Bronchial epithelial cell (primary cell): ENCODE data around the gene ERO1A. TPM values are rescaled to one million over a fixed set of nuclear protein-coding genes. Genes with fewer than 3 reads are reported as not detected.

Source experiments
- DNase-seq: peaks from one replicate; pipeline ENCODE4 v3.0.0-alpha.2; 2010; ENCODE audit warnings: low read depth
- FAIRE-seq: peaks from 2 replicates; lab custom pipeline; 2011; peaks lifted over from hg19 to GRCh38; lab: Jason Lieb, UNC
- H3K27me3 ChIP-seq: 2 replicates; pipeline ENCODE4 v1.5.1; 2011; ENCODE audit warnings: low read length; ENCODE audit not compliant: control insufficient read depth, insufficient read depth
- H3K36me3 ChIP-seq: 2 replicates; pipeline ENCODE4 v1.5.1; 2011; ENCODE audit warnings: low read length; ENCODE audit not compliant: control insufficient read depth, insufficient read depth
- H3K4me3 ChIP-seq: 2 replicates; pipeline ENCODE4 v1.5.1; 2011; ENCODE audit warnings: mild to moderate bottlenecking, low read depth, low read length, control low read depth
- CTCF ChIP-seq: IDR thresholded peaks from 2 replicates; pipeline ENCODE4 v1.5.1; 2011; ENCODE audit warnings: mild to moderate bottlenecking, moderate library complexity, low read length, control low read depth, inconsistent platforms; ENCODE audit not compliant: insufficient read depth, severe bottlenecking
- total RNA-seq: library from RNA; depleted of rRNA; stranded (reverse); fragments of >200 nt; gene quantifications from 2 replicates; pipeline ENCODE4 v1.2.1, GENCODE V29; 2014

ERO1A gene
- total RNA-seq, 1 donor from 2014 or later, result 486 TPM

- DNase-seq (no peak), FAIRE-seq (no peak)
- H3K4me3 ChIP-seq, result no peak overlapping the region
- no peak for TF ChIP-seq CTCF
- peaks cover 12% of the 10 kb centered on the region for H3K36me3 ChIP-seq
- H3K27me3 ChIP-seq, result no peaks in the 10 kb centered on the region
Measured at GRCh38 chr14:52723514-52724359, 28.4 kb upstream of the ERO1A start.

GRCh38 chr14:52716155-52716554, 20.8 kb upstream of the ERO1A start:
- no peak for TF ChIP-seq CTCF
- H3K4me3 ChIP-seq, result no peak overlapping the region
- FAIRE-seq (no peak), DNase-seq (no peak)
- peaks cover 12% of the 10 kb centered on the region for H3K36me3 ChIP-seq
- no peaks in the 10 kb centered on the region for H3K27me3 ChIP-seq

GRCh38 chr14:52711666-52712065, 16.3 kb upstream of the ERO1A start:
- no peak for TF ChIP-seq CTCF
- peaks cover 12% of the 10 kb centered on the region for H3K36me3 ChIP-seq
- DNase-seq (no peak), FAIRE-seq (no peak)
- H3K4me3 ChIP-seq, result no peak overlapping the region
- no peaks in the 10 kb centered on the region for H3K27me3 ChIP-seq

GRCh38 chr14:52706724-52707706, 11.7 kb upstream of the ERO1A start, which contains the start of gene PSMC6:
Gene PSMC6 (plus strand): TSS chr14:52707200. CDS start chr14:52707220, 20 bp downstream.
- FAIRE-seq (no peak), DNase-seq (peak; percentile 80)
- Histone ChIP-seq H3K36me3 (peaks cover 1% of the 10 kb centered on the region), H3K4me3 (peak within 1 kb of the TSS; percentile 58), H3K27me3 (no peaks in the 10 kb centered on the region)
- TF ChIP-seq CTCF, result no peak

GRCh38 chr14:52706286-52706685, 10.9 kb upstream of the ERO1A start:
- peak overlapping the region; percentile 58 for H3K4me3 ChIP-seq
- no peaks in the 10 kb centered on the region for H3K27me3 ChIP-seq
- H3K36me3 ChIP-seq, result peaks cover 1% of the 10 kb centered on the region
- DNase-seq, result peak; percentile 48
- TF ChIP-seq CTCF, result no peak
- FAIRE-seq, result no peak
